ENCODE results near the gene MRPL34. TPM values are rescaled to one million over a fixed set of nuclear protein-coding genes. Genes with fewer than 3 reads are reported as not detected.
A peak's percentile ranks its signal among the peaks of the same experiment; 100 is the strongest.

The MRPL34 gene
- total RNA-seq, 1 donor from 2014 or later, result 206 TPM

- Histone ChIP-seq H3K4me3 (peak overlapping the region; percentile 87), H3K4me1 (peaks cover 50% of the 10 kb centered on the region), H3K27me3 (ENCODE audit: low read depth) (no peaks in the 10 kb centered on the region), H3K9me3 (replicated peaks) (no peaks in the 10 kb centered on the region), H3K27ac (replicated peaks) (peak overlapping the region; percentile 82), H3K36me3 (no peaks in the 10 kb centered on the region)
- no peak for TF ChIP-seq CTCF (IDR thresholded peaks at IDR 0.05; ENCODE audit: borderline replicate concordance)
- intact Hi-C loops (cut with micrococcal nuclease), result no loop called here
- no peak for DNase-seq
These were observed 28.1 kb downstream of the MRPL34 start for GRCh38 chr19:17333611-17334413.

- TF ChIP-seq CTCF (IDR thresholded peaks at IDR 0.05; ENCODE audit: borderline replicate concordance), result no peak
- Histone ChIP-seq H3K4me3 (peak within 1 kb of the TSS; percentile 87), H3K4me1 (peaks cover 47% of the 10 kb centered on the region), H3K36me3 (no peaks in the 10 kb centered on the region), H3K27ac (replicated peaks) (peak within 1 kb of the TSS; percentile 82), H3K9me3 (replicated peaks) (no peaks in the 10 kb centered on the region), H3K27me3 (ENCODE audit: low read depth) (no peaks in the 10 kb centered on the region)
- peak; percentile 96 for DNase-seq
- intact Hi-C loops (cut with micrococcal nuclease), result no loop called here
These were observed 29.0 kb downstream of the MRPL34 start, which contains the start of gene ANO8 for GRCh38 chr19:17334414-17335409. Gene ANO8, minus strand, starts transcription at chr19:17334855. Its CDS starts 185 bp downstream, at chr19:17334670.

GRCh38 chr19:17335575-17335974, 29.9 kb downstream of the MRPL34 start:
- intact Hi-C loops (cut with micrococcal nuclease), result no loop called here
- no peak for DNase-seq
- H3K4me3 ChIP-seq, result peak overlapping the region; percentile 87
- peak overlapping the region; percentile 82 for H3K27ac ChIP-seq (replicated peaks)
- no peak for TF ChIP-seq CTCF (IDR thresholded peaks at IDR 0.05; ENCODE audit: borderline replicate concordance)
- no peaks in the 10 kb centered on the region for H3K9me3 ChIP-seq (replicated peaks)
- H3K4me1 ChIP-seq, result peaks cover 47% of the 10 kb centered on the region
- no peaks in the 10 kb centered on the region for H3K27me3 ChIP-seq (ENCODE audit: low read depth)
- H3K36me3 ChIP-seq, result no peaks in the 10 kb centered on the region

- H3K27ac ChIP-seq (replicated peaks), result peak within 1 kb of the TSS; percentile 97
- no peaks in the 10 kb centered on the region for H3K27me3 ChIP-seq (ENCODE audit: low read depth)
- DNase-seq, result peak; percentile 97
- peak within 1 kb of the TSS; percentile 85 for H3K4me3 ChIP-seq
- H3K9me3 ChIP-seq (replicated peaks), result no peaks in the 10 kb centered on the region
- peaks cover 7% of the 10 kb centered on the region for H3K36me3 ChIP-seq
- intact Hi-C loops (cut with micrococcal nuclease), result no loop called here
- no peak for TF ChIP-seq CTCF (IDR thresholded peaks at IDR 0.05; ENCODE audit: borderline replicate concordance)
- H3K4me1 ChIP-seq, result peaks cover 47% of the 10 kb centered on the region
These were observed 31.4 kb downstream of the MRPL34 start, which contains the start of gene GTPBP3 for GRCh38 chr19:17336872-17337674. Gene GTPBP3, plus strand, starts transcription at chr19:17337553. Its CDS starts 59 bp downstream, at chr19:17337612.
